ENCODE measurements around the gene CKAP5. TPM values are rescaled to one million over a fixed set of nuclear protein-coding genes. Genes with fewer than 3 reads are reported as not detected.

The CKAP5 gene
- total RNA-seq, 1 donor from 2014 or later, result 193 TPM

DNA sequence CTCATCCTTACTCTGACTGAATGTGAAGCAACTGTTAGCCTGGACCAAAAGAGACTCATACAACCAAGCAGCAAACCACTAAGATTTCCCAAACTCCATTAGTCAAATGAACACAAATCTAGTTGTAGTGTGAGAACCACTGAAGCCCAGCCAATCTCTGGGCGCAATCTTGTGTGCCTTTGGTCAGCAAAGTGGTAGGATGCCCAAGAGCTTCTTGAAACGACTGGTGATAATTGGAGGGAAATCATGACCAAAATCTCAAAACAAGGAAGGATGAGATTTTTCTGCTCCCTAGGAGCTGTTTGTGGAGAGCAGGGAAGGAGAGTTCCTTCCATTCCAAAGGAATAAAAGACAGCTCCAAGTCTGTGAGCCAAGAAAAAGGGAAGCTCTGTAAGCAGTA lies 103.0 kb downstream of the CKAP5 start:
- no peak for DNase-seq
- H3K36me3 Mint-ChIP-seq (ENCODE audit: unreplicated experiment), result peaks cover 11% of the 10 kb centered on the region
- H3K27ac Mint-ChIP-seq (ENCODE audit: unreplicated experiment), result no peak overlapping the region
- H3K4me1 Mint-ChIP-seq (ENCODE audit: low read depth, unreplicated experiment), result no peaks in the 10 kb centered on the region
- peaks cover 4% of the 10 kb centered on the region for H3K9me3 Mint-ChIP-seq (ENCODE audit: unreplicated experiment)
- TF ChIP-seq, protein P1, sequence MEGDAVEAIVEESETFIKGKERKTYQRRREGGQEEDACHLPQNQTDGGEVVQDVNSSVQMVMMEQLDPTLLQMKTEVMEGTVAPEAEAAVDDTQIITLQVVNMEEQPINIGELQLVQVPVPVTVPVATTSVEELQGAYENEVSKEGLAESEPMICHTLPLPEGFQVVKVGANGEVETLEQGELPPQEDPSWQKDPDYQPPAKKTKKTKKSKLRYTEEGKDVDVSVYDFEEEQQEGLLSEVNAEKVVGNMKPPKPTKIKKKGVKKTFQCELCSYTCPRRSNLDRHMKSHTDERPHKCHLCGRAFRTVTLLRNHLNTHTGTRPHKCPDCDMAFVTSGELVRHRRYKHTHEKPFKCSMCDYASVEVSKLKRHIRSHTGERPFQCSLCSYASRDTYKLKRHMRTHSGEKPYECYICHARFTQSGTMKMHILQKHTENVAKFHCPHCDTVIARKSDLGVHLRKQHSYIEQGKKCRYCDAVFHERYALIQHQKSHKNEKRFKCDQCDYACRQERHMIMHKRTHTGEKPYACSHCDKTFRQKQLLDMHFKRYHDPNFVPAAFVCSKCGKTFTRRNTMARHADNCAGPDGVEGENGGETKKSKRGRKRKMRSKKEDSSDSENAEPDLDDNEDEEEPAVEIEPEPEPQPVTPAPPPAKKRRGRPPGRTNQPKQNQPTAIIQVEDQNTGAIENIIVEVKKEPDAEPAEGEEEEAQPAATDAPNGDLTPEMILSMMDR (IDR thresholded peaks at IDR 0.05; ENCODE audit: partially characterized antibody, unreplicated experiment), result no peak
- peaks cover 5% of the 10 kb centered on the region for H3K27me3 Mint-ChIP-seq (ENCODE audit: unreplicated experiment)
- H3K4me3 Mint-ChIP-seq (ENCODE audit: unreplicated experiment), result no peak overlapping the region

DNA sequence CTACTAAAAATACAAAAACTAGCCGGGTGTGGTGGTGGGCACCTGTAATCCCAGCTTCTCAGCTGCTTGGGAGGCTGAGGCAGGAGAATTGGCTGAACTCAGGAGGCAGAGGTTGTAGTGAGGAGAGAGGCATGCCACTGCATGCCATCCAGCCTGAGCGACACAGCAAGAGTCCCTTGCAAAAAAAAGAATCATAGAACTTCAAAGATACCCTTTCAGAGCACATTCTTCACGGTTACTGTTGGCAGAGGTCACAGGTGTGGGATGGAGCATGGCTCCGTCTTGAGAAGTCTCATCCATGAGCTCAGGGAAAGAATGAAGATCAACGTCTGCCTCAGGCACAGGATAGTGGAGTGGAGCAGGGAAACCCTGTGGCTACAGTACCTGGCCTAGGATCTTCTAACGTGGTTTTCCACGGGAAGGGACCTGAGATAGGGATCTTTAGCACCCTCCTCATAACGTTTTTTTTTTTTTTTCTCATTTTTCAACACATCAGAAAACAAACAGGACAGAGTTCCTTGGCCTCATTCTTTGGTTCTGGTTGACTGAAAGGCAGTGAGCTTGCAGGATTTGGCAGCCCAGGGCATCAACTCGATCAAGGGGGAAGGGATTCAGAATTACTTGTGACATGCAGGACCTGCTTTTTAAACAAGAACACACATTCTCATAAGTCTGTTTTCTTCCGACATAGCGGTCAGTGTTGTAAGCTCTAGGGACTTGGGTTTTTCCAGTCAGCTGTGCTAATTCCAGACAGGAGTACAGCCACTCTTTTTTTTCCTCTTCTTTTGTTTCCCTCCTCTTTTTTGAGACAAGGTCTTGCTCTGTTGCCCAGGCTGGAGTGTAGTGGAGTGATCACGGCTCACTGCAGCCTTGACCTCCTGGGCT lies 104.2 kb downstream of the CKAP5 start:
- H3K27ac Mint-ChIP-seq (ENCODE audit: unreplicated experiment), result no peak overlapping the region

DNA sequence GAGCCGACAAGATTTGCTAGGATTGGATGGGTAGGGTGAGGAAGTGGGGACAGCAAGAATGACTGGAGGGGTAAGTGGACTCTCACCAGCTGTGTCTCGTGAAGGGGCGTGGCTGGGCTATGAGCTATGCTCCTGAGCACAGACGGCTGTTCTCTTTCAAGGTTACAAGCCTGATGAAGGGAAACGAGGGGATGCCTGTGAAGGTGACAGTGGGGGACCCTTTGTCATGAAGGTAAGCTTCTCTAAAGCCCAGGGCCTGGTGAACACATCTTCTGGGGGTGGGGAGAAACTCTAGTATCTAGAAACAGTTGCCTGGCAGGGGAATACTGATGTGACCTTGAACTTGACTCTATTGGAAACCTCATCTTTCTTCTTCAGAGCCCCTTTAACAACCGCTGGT lies 107.2 kb downstream of the CKAP5 start:
- Mint-ChIP-seq H3K4me1 (ENCODE audit: low read depth, unreplicated experiment) (no peaks in the 10 kb centered on the region), H3K36me3 (ENCODE audit: unreplicated experiment) (peaks cover 9% of the 10 kb centered on the region), H3K27me3 (ENCODE audit: unreplicated experiment) (peaks cover 5% of the 10 kb centered on the region), H3K4me3 (ENCODE audit: unreplicated experiment) (no peak overlapping the region), H3K9me3 (ENCODE audit: unreplicated experiment) (peaks cover 3% of the 10 kb centered on the region), H3K27ac (ENCODE audit: unreplicated experiment) (no peak overlapping the region)
- TF ChIP-seq, protein P1 (IDR thresholded peaks at IDR 0.05; ENCODE audit: partially characterized antibody, unreplicated experiment), result no peak
- DNase-seq, result no peak

More for the DNA sequence above, 104.2 kb downstream of the CKAP5 start:
- Mint-ChIP-seq H3K4me1 (ENCODE audit: low read depth, unreplicated experiment) (no peaks in the 10 kb centered on the region), H3K36me3 (ENCODE audit: unreplicated experiment) (peaks cover 9% of the 10 kb centered on the region), H3K4me3 (ENCODE audit: unreplicated experiment) (no peak overlapping the region), H3K9me3 (ENCODE audit: unreplicated experiment) (peaks cover 3% of the 10 kb centered on the region), H3K27me3 (ENCODE audit: unreplicated experiment) (peaks cover 5% of the 10 kb centered on the region)
- TF ChIP-seq, protein P1 (IDR thresholded peaks at IDR 0.05; ENCODE audit: partially characterized antibody, unreplicated experiment), result no peak
- no peak for DNase-seq

DNA sequence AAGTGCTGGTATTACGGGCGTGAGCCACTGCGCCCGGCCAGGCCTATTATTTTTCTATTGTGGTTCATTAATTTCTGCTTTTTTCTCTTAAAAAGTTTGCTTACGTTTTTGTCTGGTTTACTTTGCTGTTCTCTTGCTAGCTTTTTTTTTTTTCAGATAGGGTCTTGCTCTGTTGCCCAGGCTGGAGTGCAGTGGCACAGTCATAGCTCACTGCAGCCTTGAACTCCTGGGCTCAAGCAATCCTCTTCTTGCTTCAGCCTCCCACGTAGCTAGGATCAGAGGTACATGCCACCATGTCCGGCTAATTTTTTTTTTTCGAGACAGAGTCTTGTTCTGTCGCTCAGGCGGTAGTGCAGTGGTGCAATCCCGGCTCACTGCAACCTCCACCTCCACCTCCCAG lies 108.4 kb downstream of the CKAP5 start:
- peaks cover 9% of the 10 kb centered on the region for H3K36me3 Mint-ChIP-seq (ENCODE audit: unreplicated experiment)
- TF ChIP-seq, protein P1 (IDR thresholded peaks at IDR 0.05; ENCODE audit: partially characterized antibody, unreplicated experiment), result no peak
- H3K9me3 Mint-ChIP-seq (ENCODE audit: unreplicated experiment), result peaks cover 3% of the 10 kb centered on the region
- H3K27me3 Mint-ChIP-seq (ENCODE audit: unreplicated experiment), result peaks cover 5% of the 10 kb centered on the region
- H3K4me1 Mint-ChIP-seq (ENCODE audit: low read depth, unreplicated experiment), result no peaks in the 10 kb centered on the region
- no peak for DNase-seq
- no peak overlapping the region for H3K4me3 Mint-ChIP-seq (ENCODE audit: unreplicated experiment)
- H3K27ac Mint-ChIP-seq (ENCODE audit: unreplicated experiment), result no peak overlapping the region

DNA sequence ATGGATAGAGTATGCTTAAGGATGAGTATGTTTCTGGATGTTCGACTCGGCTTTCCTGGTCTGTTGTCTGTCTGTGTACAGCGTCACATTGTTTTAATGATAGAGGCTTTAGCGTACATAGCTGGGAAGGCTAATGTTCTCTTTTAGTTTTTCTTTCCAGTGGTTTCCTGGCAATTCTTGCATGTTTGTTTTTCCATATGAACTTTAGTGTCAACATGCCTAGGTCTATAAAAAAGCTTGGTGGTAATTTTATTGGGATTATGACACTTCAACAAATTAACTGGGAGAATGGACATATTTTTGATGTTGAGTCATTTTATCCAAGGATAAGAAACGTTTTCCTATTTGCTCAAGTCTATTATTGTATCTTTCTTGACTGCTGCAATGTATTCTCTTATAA lies 109.5 kb downstream of the CKAP5 start:
- Mint-ChIP-seq H3K4me3 (ENCODE audit: unreplicated experiment) (no peak overlapping the region), H3K36me3 (ENCODE audit: unreplicated experiment) (peaks cover under 1% of the 10 kb centered on the region), H3K4me1 (ENCODE audit: low read depth, unreplicated experiment) (no peaks in the 10 kb centered on the region), H3K9me3 (ENCODE audit: unreplicated experiment) (peaks cover 3% of the 10 kb centered on the region), H3K27ac (ENCODE audit: unreplicated experiment) (no peak overlapping the region), H3K27me3 (ENCODE audit: unreplicated experiment) (peaks cover 3% of the 10 kb centered on the region)
- TF ChIP-seq, protein P1 (IDR thresholded peaks at IDR 0.05; ENCODE audit: partially characterized antibody, unreplicated experiment), result no peak
- no peak for DNase-seq

All from glutamatergic neuron (in vitro differentiated cells).